K562 (cell line): ENCODE measurements around the gene PGM5. TPM values are rescaled to one million over a fixed set of nuclear protein-coding genes. Genes with fewer than 3 reads are reported as not detected.

Experiments used
- ATAC-seq: fragments of 200-7000 bp; cut with Tn5 transposase; 3 replicates; pipeline ENCODE4 v1.9.1; 2020; ENCODE audit warnings: moderate library complexity
- BruUV-seq: library from RNA; stranded (reverse); fragments of 400-500 nt; replicated peaks from 2 replicates; lab custom pipeline; 2021; lab: Mats Ljungman, UMichigan
- CTCF ChIA-PET: fragments of 300-600 bp; formaldehyde crosslinking; extraction: SDS; loops from one replicate; lab custom pipeline; 2021; ENCODE audit warnings: low intra/inter-chr PET ratio; lab: Yijun Ruan, JAX
- POLR2A ChIA-PET: fragments of 300-600, 350-650 bp; sonication (Branson Sonifier 250); formaldehyde crosslinking; extraction: SDS; loops from one replicate; lab custom pipeline; 2021; ENCODE audit warnings: antibody characterized with exemption, inconsistent platforms; lab: Yijun Ruan, JAX
- DNase-seq, 4 experiments: peaks; one replicate each; pipeline versions ENCODE4 v3.0.0 to v3.0.0-alpha.2; 2011 to 2018; ENCODE audit warnings: low spot score in 3 of 4, mixed read lengths in 3 of 4; ENCODE audit errors: extremely low read depth in 1 of 4
- FAIRE-seq: peaks from 2 replicates; lab custom pipeline; 2011; peaks lifted over from hg19 to GRCh38; lab: Jason Lieb, UNC
- H2AFZ ChIP-seq: 2 replicates; pipeline ENCODE4 v1.6.0; 2011; ENCODE audit warnings: low read depth, low read length, control low read depth, inconsistent platforms
- H3K27ac ChIP-seq: fragments of 200-600 bp; 3 replicates; pipeline ENCODE4 v1.8.0; 2011; ENCODE audit warnings: low read depth, mild to moderate bottlenecking, control low read depth, inconsistent platforms, low read length, moderate library complexity, mixed read lengths; ENCODE audit errors: extremely low read depth
- H3K27me3 ChIP-seq, 2 experiments: fragments of 300-600 bp in 1 of 2; 2 replicates in 1 of 2; 3 replicates in 1 of 2; pipeline versions ENCODE4 v1.6.0 to v1.8.0; 2011; ENCODE audit warnings: inconsistent platforms in 2 of 2, low read length in 2 of 2, mild to moderate bottlenecking in 1 of 2, mixed read lengths in 1 of 2, moderate library complexity in 1 of 2; ENCODE audit not compliant: control insufficient read depth in 2 of 2, insufficient read depth in 2 of 2
- H3K36me3 ChIP-seq: fragments of 300-600 bp; 3 replicates; pipeline ENCODE4 v1.8.0; 2011; ENCODE audit warnings: mild to moderate bottlenecking, low read length, inconsistent platforms; ENCODE audit not compliant: control insufficient read depth, insufficient read depth
- H3K4me1 ChIP-seq, 2 experiments: fragments of 200-600 bp in 1 of 2; replicated peaks in 1 of 2; 2 replicates in 1 of 2; 3 replicates in 1 of 2; pipeline versions ENCODE4 v1.5.1 to v1.8.0; 2011; ENCODE audit warnings: inconsistent platforms in 2 of 2, low read length in 2 of 2, mild to moderate bottlenecking in 1 of 2, mixed read lengths in 1 of 2, moderate library complexity in 1 of 2; ENCODE audit not compliant: control insufficient read depth in 2 of 2, insufficient read depth in 2 of 2
- H3K4me2 ChIP-seq: 2 replicates; pipeline ENCODE4 v1.6.1; 2011; ENCODE audit warnings: low read length, control low read depth, inconsistent platforms, mixed read lengths; ENCODE audit not compliant: insufficient read depth
- H3K4me3 ChIP-seq: fragments of 200-600 bp; sonication (generic), shearing (Covaris generic); 2 replicates; pipeline ENCODE4 v1.5.1; 2016; ENCODE audit warnings: control low read depth, inconsistent platforms
- H3K79me2 ChIP-seq: fragments of 200-600 bp; 3 replicates; pipeline ENCODE4 v1.8.0; 2011; ENCODE audit warnings: low read length, inconsistent platforms; ENCODE audit not compliant: control insufficient read depth, insufficient read depth
- H3K9ac ChIP-seq, 2 experiments: 2 replicates each; pipeline versions ENCODE4 v1.6.0 to v1.6.1; 2011; ENCODE audit warnings: low read depth in 2 of 2, low read length in 2 of 2, control low read depth in 1 of 2, inconsistent platforms in 1 of 2, mild to moderate bottlenecking in 1 of 2, mixed read lengths in 1 of 2; ENCODE audit not compliant: insufficient read depth in 1 of 2
- H3K9me1 ChIP-seq: one replicate; pipeline ENCODE4 v1.6.0; 2011; ENCODE audit warnings: inconsistent platforms, mild to moderate bottlenecking, low read length, moderate library complexity; ENCODE audit not compliant: control insufficient read depth, insufficient read depth
- H3K9me3 ChIP-seq: replicated peaks from 2 replicates; pipeline ENCODE4 v1.5.1; 2011; ENCODE audit warnings: low read depth, low read length, inconsistent platforms; ENCODE audit not compliant: control insufficient read depth, insufficient read depth
- H4K20me1 ChIP-seq: replicated peaks from 2 replicates; pipeline ENCODE4 v1.6.1; 2011; ENCODE audit warnings: low read length, inconsistent platforms, mixed read lengths; ENCODE audit not compliant: control insufficient read depth, insufficient read depth
- ERF ChIP-seq: fragments of 450-650 bp; formaldehyde crosslinking; IDR thresholded peaks from 2 replicates; pipeline ENCODE4 v1.4.0; 2020; ENCODE audit warnings: mild to moderate bottlenecking, mixed read lengths
- KLF13 ChIP-seq: fragments of 450-650 bp; IDR thresholded peaks from 2 replicates; pipeline ENCODE4 v1.6.1; 2016; ENCODE audit warnings: missing genetic modification characterization, low read depth, mild to moderate bottlenecking, missing compliant biosample characterization, moderate library complexity, borderline replicate concordance
- TAF9B ChIP-seq: fragments of 450-650 bp; IDR thresholded peaks from 2 replicates; pipeline ENCODE4 v1.6.1; 2018; ENCODE audit warnings: mild to moderate bottlenecking; ENCODE audit not compliant: partially characterized antibody
- TCFL5 ChIP-seq: fragments of 250-450 bp; sonication (Bioruptor Pico); conservative IDR thresholded peaks from 2 replicates; pipeline ENCODE4 v1.6.1; 2021; ENCODE audit warnings: mild to moderate bottlenecking, moderate library complexity, matching md5 sums
- ZBTB34 ChIP-seq: fragments of 250-450 bp; sonication (Bioruptor Pico); IDR thresholded peaks from 2 replicates; pipeline ENCODE4 v1.8.0; 2021; ENCODE audit warnings: mild to moderate bottlenecking, moderate library complexity
- WGBS: fragments of 100-300 bp; shearing (Covaris generic); methylation state at CpG from one replicate; pipeline ENCODE4 v1.1.6; 2016; ENCODE audit warnings: low coverage, mixed read lengths; ENCODE audit not compliant: insufficient coverage; ENCODE audit errors: missing lambda C conversion rate; 5-methylcytosine and 5-hydroxymethylcytosine counted together
- in situ Hi-C: fragments of 300-500 bp; cut with MboI; formaldehyde crosslinking; loops from 4 replicates; pipeline ENCODE4 v1.15.0; 2018; ENCODE audit warnings: inconsistent platforms, mixed read lengths
- intact Hi-C: fragments of 100-400 bp; cut with micrococcal nuclease; formaldehyde crosslinking; loops from 2 replicates; pipeline ENCODE4 v1.14.2; 2022
- polyA plus RNA-seq, 8 experiments: library from polyadenylated mRNA; depleted of rRNA in 4 of 8; stranded (reverse) in 5 of 8; unstranded in 3 of 8; fragments of >200 nt; fragmentation: Nextera tagmentation in 2 of 8; fragmentation: Illumina TruSeq in 1 of 8; extraction: Ambion mirVana in 2 of 8; extraction: Trizol in 1 of 8; gene quantifications; 2 replicates each; pipeline versions ENCODE4 v1.2.1 to v1.2.3, GENCODE V29; 2011 to 2014; ENCODE audit warnings: inconsistent platforms in 1 of 8, missing spikeins in 1 of 8
- total RNA-seq, 7 experiments: library from RNA; depleted of rRNA in 6 of 7; stranded (reverse); fragments of >200 nt in 6 of 7; fragmentation: Illumina TruSeq in 2 of 7; extraction: Trizol in 2 of 7; gene quantifications; 2 replicates each; pipeline versions ENCODE4 v1.2.1 to v1.2.3, GENCODE V29; 2011 to 2021; ENCODE audit warnings: low replicate concordance in 1 of 7

PGM5 gene
- total and polyA plus RNA-seq, 9 of the 15 experiments (the other 6 are each of a cell fraction or from before 2014, with no cell fraction given): 0.03 to 0.24 (median 0.15) TPM; not detected in 1

DNA sequence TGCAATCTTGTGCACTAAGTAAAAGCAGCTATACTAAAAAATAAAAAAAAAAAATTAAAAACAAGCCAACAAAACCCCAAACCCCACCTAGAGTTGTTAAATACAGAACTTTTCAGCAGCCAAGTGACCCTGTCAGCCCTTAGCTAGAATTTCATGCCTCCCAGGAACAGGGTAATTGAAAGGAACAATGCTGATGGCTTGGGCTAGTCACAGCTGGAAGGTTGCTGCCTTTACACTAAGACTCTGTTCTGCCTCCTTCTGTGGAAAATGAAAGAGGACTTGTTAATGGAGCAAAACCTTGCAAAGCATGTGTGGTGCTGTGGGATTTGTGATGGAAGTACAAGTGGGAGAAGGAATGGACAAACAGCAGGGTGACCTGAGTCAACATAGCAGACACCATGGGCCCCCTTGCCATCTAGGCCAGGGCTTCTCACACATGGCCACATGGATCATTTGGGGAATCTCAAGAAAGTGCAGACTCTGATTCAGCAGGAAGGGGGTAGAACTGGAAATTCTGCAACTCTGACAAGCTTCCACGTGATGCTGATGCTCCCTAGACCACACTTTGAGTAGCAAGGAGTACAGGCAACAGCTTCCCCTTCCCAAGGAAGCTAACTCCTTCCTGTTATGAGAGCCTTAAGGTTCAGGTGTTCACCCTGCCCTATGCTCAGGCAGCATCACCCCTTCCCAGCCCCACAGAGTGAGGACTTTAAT lies 199.2 kb downstream of the PGM5 start:
- no peak overlapping the region for H3K4me3 ChIP-seq
- DNase-seq: no peak
- intact Hi-C loops (no loop called here), in situ Hi-C loops (loop anchor here (25.0 kb wide), 1 partner anchor 218 kb away; no protein-coding TSS in a partner anchor)
- no peak overlapping the region for H2AFZ ChIP-seq
- ATAC-seq: no peak
- no peaks in the 10 kb centered on the region for H3K9me1 ChIP-seq
- H3K27ac ChIP-seq: no peak overlapping the region
- no peaks in the 10 kb centered on the region for H3K4me1 ChIP-seq
- BruUV-seq: no TSS peak
- no peaks in the 10 kb centered on the region for H4K20me1 ChIP-seq
- H3K79me2 ChIP-seq: no peaks in the 10 kb centered on the region
- no peaks in the 10 kb centered on the region for H3K36me3 ChIP-seq
- 0 out of 5 replicates have a peak, but pooled peaks cover 0 to 2% of the 10 kb centered on the region in 2 experiments for H3K27me3 ChIP-seq
- FAIRE-seq: no peak
- WGBS: 0% methylated on average over 1 of the region's 1 CpG
- H3K4me2 ChIP-seq: no peak overlapping the region
- H3K9ac ChIP-seq: no peak overlapping the region
- TF ChIP-seq TAF9B (no peak), ZBTB34 (CRISPR knock-in tag) (no peak), ERF (CRISPR knock-in tag) (no peak), TCFL5 (CRISPR knock-in tag) (no peak), KLF13 (tag) (no peak)
- CTCF ChIA-PET: interaction anchor here (0.6 kb wide), 1 partner anchor 145 kb away, joined by 3 read pairs; no protein-coding TSS in a partner anchor
- H3K9me3 ChIP-seq: no peaks in the 10 kb centered on the region
- POLR2A ChIA-PET: no interaction called here
